ENCODE data around the gene DHX9.

Gene DHX9

GRCh38 chr1:182863940-182864339 is 24.8 kb downstream of the DHX9 start:
- Histone ChIP-seq H2BK12ac (ENCODE audit: low read length) (no peak overlapping the region), H3K27ac (ENCODE audit: low read depth, low read length) (no peak overlapping the region), H3K79me1 (ENCODE audit: low read length) (no peaks in the 10 kb centered on the region), H3K4me1 (ENCODE audit: control insufficient read depth in 1 of 2, insufficient read depth in 2 of 2, low read length in 2 of 2) (no peaks in the 10 kb centered on the region), H4K91ac (ENCODE audit: low read depth, low read length) (no peak overlapping the region), H3K18ac (ENCODE audit: low read length) (no peak overlapping the region), H2AFZ (ENCODE audit: insufficient read depth, low read length, poor library complexity) (no peak overlapping the region), H3K36me3 (ENCODE audit: control insufficient read depth in 1 of 2, insufficient read depth in 2 of 2, low read length in 2 of 2) (peaks cover 16 to 33% of the 10 kb centered on the region in 2 experiments), H3K9me3 (ENCODE audit: insufficient read depth, low read depth, low read length) (peaks cover under 1% of the 10 kb centered on the region), H3K79me2 (ENCODE audit: control insufficient read depth, insufficient read depth, low read length, poor library complexity) (no peaks in the 10 kb centered on the region), H2BK5ac (ENCODE audit: low read depth, low read length, poor library complexity) (no peak overlapping the region), H3K27me3 (ENCODE audit: insufficient read depth, low read length) (no peaks in the 10 kb centered on the region), H3K4me3 (ENCODE audit: low read depth, low read length) (no peak overlapping the region), H3K4ac (ENCODE audit: low read depth, low read length) (no peak overlapping the region), H2BK120ac (ENCODE audit: insufficient read depth, low read length, poor library complexity) (no peak overlapping the region), H3K23ac (ENCODE audit: low read length) (no peak overlapping the region), H3K9ac (ENCODE audit: low read length) (no peak overlapping the region), H2AK5ac (ENCODE audit: low read length) (no peak overlapping the region), H3K14ac (ENCODE audit: low read length) (no peak overlapping the region), H3K4me2 (ENCODE audit: low read length) (no peak overlapping the region), H4K8ac (ENCODE audit: low read depth, low read length) (no peak overlapping the region), H4K12ac (ENCODE audit: low read depth, low read length) (no peak overlapping the region)
- DNase-seq: no peak
- WGBS (ENCODE audit: extremely low coverage, insufficient coverage, insufficient read length): no CpG with 5 or more reads among the region's 5 CpGs

DNA sequence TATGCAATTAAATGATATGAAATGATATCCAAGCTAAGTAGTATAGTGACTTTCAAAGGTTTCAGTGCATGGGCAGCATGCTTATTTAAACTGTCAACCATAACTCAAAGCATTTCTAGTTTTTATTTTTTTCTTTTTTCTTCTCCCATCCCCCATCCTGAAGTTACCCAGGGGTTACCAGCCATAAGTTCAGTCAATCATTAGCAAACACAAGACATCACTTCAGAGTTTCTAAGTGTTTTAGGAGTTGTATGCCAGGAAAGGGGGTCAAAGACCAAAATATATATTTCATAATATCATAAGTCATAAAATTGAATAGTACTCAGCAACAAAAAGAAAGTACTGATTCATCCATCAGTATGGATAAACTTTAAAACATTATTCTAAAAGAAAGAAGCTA is 28.7 kb downstream of the DHX9 start:
- Histone ChIP-seq H3K9ac (ENCODE audit: low read length) (no peak overlapping the region), H3K27me3 (ENCODE audit: insufficient read depth, low read length) (no peaks in the 10 kb centered on the region), H2BK120ac (ENCODE audit: insufficient read depth, low read length, poor library complexity) (no peak overlapping the region), H3K36me3 (ENCODE audit: control insufficient read depth in 1 of 2, insufficient read depth in 2 of 2, low read length in 2 of 2) (peaks cover 26 to 32% of the 10 kb centered on the region in 2 experiments), H3K14ac (ENCODE audit: low read length) (no peak overlapping the region), H3K27ac (ENCODE audit: low read depth, low read length) (no peak overlapping the region), H4K8ac (ENCODE audit: low read depth, low read length) (no peak overlapping the region), H3K4ac (ENCODE audit: low read depth, low read length) (no peak overlapping the region), H3K9me3 (ENCODE audit: insufficient read depth, low read depth, low read length) (peaks cover 6% of the 10 kb centered on the region), H3K4me1 (ENCODE audit: control insufficient read depth in 1 of 2, insufficient read depth in 2 of 2, low read length in 2 of 2) (no peaks in the 10 kb centered on the region), H3K79me1 (ENCODE audit: low read length) (no peaks in the 10 kb centered on the region), H3K4me2 (ENCODE audit: low read length) (no peak overlapping the region), H3K4me3 (ENCODE audit: low read depth, low read length) (no peak overlapping the region), H3K79me2 (ENCODE audit: control insufficient read depth, insufficient read depth, low read length, poor library complexity) (peaks cover under 1% of the 10 kb centered on the region), H2BK12ac (ENCODE audit: low read length) (no peak overlapping the region), H2BK5ac (ENCODE audit: low read depth, low read length, poor library complexity) (no peak overlapping the region), H2AK5ac (ENCODE audit: low read length) (no peak overlapping the region), H3K23ac (ENCODE audit: low read length) (no peak overlapping the region), H4K12ac (ENCODE audit: low read depth, low read length) (no peak overlapping the region), H4K91ac (ENCODE audit: low read depth, low read length) (no peak overlapping the region), H3K18ac (ENCODE audit: low read length) (no peak overlapping the region), H2AFZ (ENCODE audit: insufficient read depth, low read length, poor library complexity) (no peak overlapping the region)
- no peak for DNase-seq

DNA sequence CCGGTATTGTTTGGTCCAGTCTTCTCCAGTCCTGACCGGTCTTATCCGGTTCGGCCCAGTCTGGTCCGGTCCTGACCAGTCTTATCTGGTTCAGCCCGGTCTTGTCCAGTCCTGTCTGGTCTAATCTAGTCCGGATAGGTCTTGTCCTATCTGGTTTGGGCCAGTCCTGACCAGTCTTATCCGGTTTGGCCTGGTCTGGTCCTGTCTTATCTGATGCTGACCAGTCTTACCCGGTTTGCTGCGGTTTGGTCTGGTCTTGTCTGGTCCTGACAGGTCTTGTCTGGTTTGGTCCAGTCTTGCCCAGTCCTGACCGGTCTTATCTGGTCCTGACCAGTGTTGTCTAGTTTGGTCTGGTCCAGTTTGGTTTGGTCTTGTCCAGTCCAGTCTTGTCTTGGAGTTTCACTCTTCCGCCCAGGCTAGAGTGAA is 30.1 kb downstream of the DHX9 start:
- Histone ChIP-seq H3K18ac (ENCODE audit: low read length) (no peak overlapping the region), H3K14ac (ENCODE audit: low read length) (no peak overlapping the region), H3K9ac (ENCODE audit: low read length) (no peak overlapping the region), H3K79me2 (ENCODE audit: control insufficient read depth, insufficient read depth, low read length, poor library complexity) (peaks cover 2% of the 10 kb centered on the region), H3K4me1 (ENCODE audit: control insufficient read depth in 1 of 2, insufficient read depth in 2 of 2, low read length in 2 of 2) (no peaks in the 10 kb centered on the region), H3K27me3 (ENCODE audit: insufficient read depth, low read length) (no peaks in the 10 kb centered on the region), H4K8ac (ENCODE audit: low read depth, low read length) (no peak overlapping the region), H3K23ac (ENCODE audit: low read length) (no peak overlapping the region), H2BK120ac (ENCODE audit: insufficient read depth, low read length, poor library complexity) (no peak overlapping the region), H3K36me3 (ENCODE audit: control insufficient read depth in 1 of 2, insufficient read depth in 2 of 2, low read length in 2 of 2) (peaks cover 23 to 38% of the 10 kb centered on the region in 2 experiments), H3K79me1 (ENCODE audit: low read length) (no peaks in the 10 kb centered on the region), H3K9me3 (ENCODE audit: insufficient read depth, low read depth, low read length) (peaks cover 6% of the 10 kb centered on the region), H4K91ac (ENCODE audit: low read depth, low read length) (no peak overlapping the region), H2BK5ac (ENCODE audit: low read depth, low read length, poor library complexity) (no peak overlapping the region), H3K4ac (ENCODE audit: low read depth, low read length) (no peak overlapping the region), H3K4me2 (ENCODE audit: low read length) (no peak overlapping the region), H2AFZ (ENCODE audit: insufficient read depth, low read length, poor library complexity) (no peak overlapping the region), H3K4me3 (ENCODE audit: low read depth, low read length) (no peak overlapping the region), H4K12ac (ENCODE audit: low read depth, low read length) (no peak overlapping the region), H2BK12ac (ENCODE audit: low read length) (no peak overlapping the region), H2AK5ac (ENCODE audit: low read length) (no peak overlapping the region), H3K27ac (ENCODE audit: low read depth, low read length) (no peak overlapping the region)
- no peak for DNase-seq
- WGBS (ENCODE audit: extremely low coverage, insufficient coverage, insufficient read length): no CpG with 5 or more reads among the region's 12 CpGs

DNA sequence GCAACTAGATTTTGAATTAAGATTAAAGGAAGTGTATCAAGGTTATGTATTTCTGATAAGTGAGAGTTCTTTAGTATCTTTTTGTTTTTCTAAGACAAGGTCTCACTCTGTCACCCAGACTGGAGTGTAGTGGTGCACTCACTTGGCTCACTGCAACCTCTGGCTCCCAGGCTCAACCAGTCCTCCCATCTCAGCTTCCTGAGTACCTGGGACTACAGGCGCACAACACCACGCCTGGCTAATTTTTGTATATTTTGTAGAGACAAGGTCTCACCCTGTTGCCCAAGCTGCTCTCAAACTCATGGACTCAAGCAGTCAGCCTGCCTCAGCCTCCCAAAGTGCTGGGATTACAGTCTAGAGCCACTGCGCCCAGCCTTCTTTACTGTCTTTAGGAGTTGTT is 33.7 kb downstream of the DHX9 start:
- Histone ChIP-seq H3K79me1 (ENCODE audit: low read length) (no peaks in the 10 kb centered on the region), H2AK5ac (ENCODE audit: low read length) (no peak overlapping the region), H4K12ac (ENCODE audit: low read depth, low read length) (no peak overlapping the region), H3K79me2 (ENCODE audit: control insufficient read depth, insufficient read depth, low read length, poor library complexity) (peaks cover 2% of the 10 kb centered on the region), H2BK120ac (ENCODE audit: insufficient read depth, low read length, poor library complexity) (no peak overlapping the region), H3K23ac (ENCODE audit: low read length) (no peak overlapping the region), H3K4ac (ENCODE audit: low read depth, low read length) (no peak overlapping the region), H3K14ac (ENCODE audit: low read length) (no peak overlapping the region), H3K4me3 (ENCODE audit: low read depth, low read length) (no peak overlapping the region), H2BK12ac (ENCODE audit: low read length) (no peak overlapping the region), H2AFZ (ENCODE audit: insufficient read depth, low read length, poor library complexity) (no peak overlapping the region), H4K91ac (ENCODE audit: low read depth, low read length) (no peak overlapping the region), H3K9ac (ENCODE audit: low read length) (no peak overlapping the region), H3K4me2 (ENCODE audit: low read length) (no peak overlapping the region), H3K27ac (ENCODE audit: low read depth, low read length) (no peak overlapping the region), H3K9me3 (ENCODE audit: insufficient read depth, low read depth, low read length) (peaks cover 6% of the 10 kb centered on the region), H3K36me3 (ENCODE audit: control insufficient read depth in 1 of 2, insufficient read depth in 2 of 2, low read length in 2 of 2) (peaks cover 20 to 45% of the 10 kb centered on the region in 2 experiments), H3K27me3 (ENCODE audit: insufficient read depth, low read length) (no peaks in the 10 kb centered on the region), H3K4me1 (ENCODE audit: control insufficient read depth in 1 of 2, insufficient read depth in 2 of 2, low read length in 2 of 2) (no peaks in the 10 kb centered on the region), H2BK5ac (ENCODE audit: low read depth, low read length, poor library complexity) (no peak overlapping the region), H3K18ac (ENCODE audit: low read length) (no peak overlapping the region), H4K8ac (ENCODE audit: low read depth, low read length) (no peak overlapping the region)
- WGBS (ENCODE audit: extremely low coverage, insufficient coverage, insufficient read length): no CpG with 5 or more reads among the region's 3 CpGs
- DNase-seq: no peak
